HEK293 (cell line): ENCODE data around the gene USP5.

Source experiments
- CTCF ChIA-PET: fragments of 350-600 bp; formaldehyde crosslinking; extraction: SDS; loops from one replicate; lab custom pipeline; 2021; ENCODE audit warnings: antibody characterized with exemption; lab: Yijun Ruan, JAX
- POLR2A ChIA-PET: fragments of 300-600 bp; formaldehyde crosslinking; extraction: SDS; loops from one replicate; lab custom pipeline; 2020; ENCODE audit warnings: antibody characterized with exemption, inconsistent platforms; lab: Yijun Ruan, JAX
- H3K27ac ChIP-seq: fragments of 200-500 bp; sonication (Bioruptor generic); 2 replicates; pipeline ENCODE4 v1.5.1; 2014; ENCODE audit warnings: low read depth, low read length, control low read depth, inconsistent platforms; ENCODE audit errors: extremely low read depth
- H3K36me3 ChIP-seq, 2 experiments: fragments of 200-500 bp in 1 of 2; sonication (Bioruptor generic) in 1 of 2; 1 replicate in 1 of 2; 2 replicates in 1 of 2; pipeline ENCODE4 v1.5.1; 2014 to 2017; ENCODE audit warnings: inconsistent platforms in 2 of 2, low read length in 2 of 2; ENCODE audit not compliant: control insufficient read depth in 2 of 2, insufficient read depth in 1 of 2
- H3K4me1 ChIP-seq: fragments of 200-500 bp; sonication (Bioruptor generic); 2 replicates; pipeline ENCODE4 v1.5.1; 2014; ENCODE audit warnings: mild to moderate bottlenecking, low read length, inconsistent platforms; ENCODE audit not compliant: control insufficient read depth, insufficient read depth
- H3K4me3 ChIP-seq: 2 replicates; pipeline ENCODE4 v1.5.1; 2011; ENCODE audit warnings: low read depth, mild to moderate bottlenecking, control low read depth, low read length, moderate library complexity
- H3K9me3 ChIP-seq: fragments of 200-500 bp; sonication (Bioruptor generic); 2 replicates; pipeline ENCODE4 v1.5.1; 2014; ENCODE audit warnings: low read depth, low read length, inconsistent platforms; ENCODE audit not compliant: control insufficient read depth, insufficient read depth
- MYNN ChIP-seq: fragments of 450-650 bp; formaldehyde crosslinking; IDR thresholded peaks from 2 replicates; pipeline ENCODE4 v1.5.1; 2016; ENCODE audit warnings: missing biosample characterization, missing genetic modification characterization, borderline replicate concordance
- PRDM10 ChIP-seq: fragments of 450-650 bp; formaldehyde crosslinking; IDR thresholded peaks from 2 replicates; pipeline ENCODE4 v1.5.1; 2016; ENCODE audit warnings: missing biosample characterization, missing genetic modification characterization
- PRDM4 ChIP-seq: fragments of 450-650 bp; formaldehyde crosslinking; IDR thresholded peaks from 2 replicates; pipeline ENCODE4 v1.5.1; 2017; ENCODE audit warnings: missing biosample characterization, missing genetic modification characterization
- PRDM6 ChIP-seq: fragments of 450-650 bp; formaldehyde crosslinking; IDR thresholded peaks from 2 replicates; pipeline ENCODE4 v1.5.1; 2017; ENCODE audit warnings: missing biosample characterization, missing genetic modification characterization
- REST ChIP-seq: fragments of 450-650 bp; formaldehyde crosslinking; IDR thresholded peaks from 2 replicates; pipeline ENCODE4 v1.5.1; 2016; ENCODE audit warnings: missing biosample characterization, missing genetic modification characterization
- SP2 ChIP-seq: fragments of 450-650 bp; formaldehyde crosslinking; IDR thresholded peaks from 2 replicates; pipeline ENCODE4 v1.5.1; 2016; ENCODE audit warnings: missing biosample characterization, missing genetic modification characterization
- SP3 ChIP-seq: fragments of 450-650 bp; formaldehyde crosslinking; IDR thresholded peaks from 2 replicates; pipeline ENCODE4 v1.5.1; 2016; ENCODE audit warnings: missing biosample characterization, missing genetic modification characterization
- ZBTB17 ChIP-seq: fragments of 450-650 bp; formaldehyde crosslinking; IDR thresholded peaks from 2 replicates; pipeline ENCODE4 v1.5.1; 2016; ENCODE audit warnings: missing biosample characterization, missing genetic modification characterization
- ZBTB6 ChIP-seq: fragments of 450-650 bp; formaldehyde crosslinking; IDR thresholded peaks from 2 replicates; pipeline ENCODE4 v1.5.1; 2017; ENCODE audit warnings: missing biosample characterization, missing genetic modification characterization
- ZBTB7A ChIP-seq: fragments of 450-650 bp; formaldehyde crosslinking; IDR thresholded peaks from 2 replicates; pipeline ENCODE4 v1.5.1; 2016; ENCODE audit warnings: low read depth, missing biosample characterization, missing genetic modification characterization
- ZNF24 ChIP-seq: fragments of 450-650 bp; formaldehyde crosslinking; IDR thresholded peaks from 2 replicates; pipeline ENCODE4 v1.5.1; 2016; ENCODE audit warnings: missing biosample characterization, missing genetic modification characterization
- ZNF354C ChIP-seq: fragments of 450-650 bp; formaldehyde crosslinking; IDR thresholded peaks from 2 replicates; pipeline ENCODE4 v1.5.1; 2016; ENCODE audit warnings: missing biosample characterization, missing genetic modification characterization, low read depth, borderline replicate concordance
- ZNF366 ChIP-seq: fragments of 450-650 bp; formaldehyde crosslinking; conservative IDR thresholded peaks from 2 replicates; pipeline ENCODE4 v1.5.1; 2016; ENCODE audit warnings: missing biosample characterization, missing genetic modification characterization
- ZNF449 ChIP-seq: fragments of 450-650 bp; formaldehyde crosslinking; IDR thresholded peaks from 2 replicates; pipeline ENCODE4 v1.5.1; 2017; ENCODE audit warnings: missing biosample characterization, mild to moderate bottlenecking, missing genetic modification characterization, moderate library complexity
- ZNF48 ChIP-seq: fragments of 450-650 bp; formaldehyde crosslinking; IDR thresholded peaks from 2 replicates; pipeline ENCODE4 v1.5.1; 2016; ENCODE audit warnings: missing biosample characterization, missing genetic modification characterization
- ZNF510 ChIP-seq: fragments of 450-650 bp; formaldehyde crosslinking; IDR thresholded peaks from 2 replicates; pipeline ENCODE4 v1.5.1; 2018; ENCODE audit warnings: mild to moderate bottlenecking, missing genetic modification characterization, missing biosample characterization; ENCODE audit not compliant: insufficient replicate concordance
- ZNF544 ChIP-seq: fragments of 450-650 bp; formaldehyde crosslinking; IDR thresholded peaks from 2 replicates; pipeline ENCODE4 v1.5.0; 2017; ENCODE audit warnings: missing biosample characterization, missing genetic modification characterization
- ZNF692 ChIP-seq: fragments of 450-650 bp; formaldehyde crosslinking; IDR thresholded peaks from 2 replicates; pipeline ENCODE4 v1.5.1; 2016; ENCODE audit warnings: missing biosample characterization, missing genetic modification characterization

The USP5 gene

GRCh38 chr12:6827437-6827911 is 24.5 kb upstream of the USP5 start (continued):
- peak; percentile 52 for TF ChIP-seq SP3 (tag by site-specific recombination)
- TF ChIP-seq ZNF449: 0 out of 2 replicates have a peak, but pooled peaks have one; percentile 34
- TF ChIP-seq ZBTB7A (tag by site-specific recombination): no peak
- TF ChIP-seq ZNF544 (tag by site-specific recombination): no peak
- TF ChIP-seq ZNF366 (tag by site-specific recombination): peak; percentile 48
- TF ChIP-seq PRDM10 (tag by site-specific recombination): no peak
- no peak for TF ChIP-seq MYNN (tag by site-specific recombination)
- TF ChIP-seq PRDM4 (tag by site-specific recombination): no peak
- TF ChIP-seq ZNF692: no peak
- peak; percentile 43; the same call in 1 of the 2 replicates for TF ChIP-seq ZNF24 (tag by site-specific recombination)
- TF ChIP-seq SP2 (tag by site-specific recombination): peak; percentile 58
- TF ChIP-seq ZBTB17 (tag by site-specific recombination): peak; percentile 60

- ChIA-PET CTCF (interaction anchor here (0.6 to 8.1 kb wide), 9 partner anchors 23 to 96 kb away, joined by 3 to 116 read pairs (median 3); partner anchors contain the start of genes MLF2, TPI1 and USP5), POLR2A (interaction anchor here (0.7 to 6.0 kb wide), 11 partner anchors 24 to 294 kb away, joined by 3 to 55 read pairs (median 4); partner anchors contain the start of genes CDCA3, COPS7A, GAPDH and MLF2)
- H3K4me1 ChIP-seq: no peaks in the 10 kb centered on the region
- no peaks in the 10 kb centered on the region for H3K9me3 ChIP-seq
- peak within 1 kb of the TSS; percentile 86; the same call in 1 of the 2 replicates for H3K27ac ChIP-seq
- peaks cover 3 to 33% of the 10 kb centered on the region in 2 experiments for H3K36me3 ChIP-seq
- H3K4me3 ChIP-seq: peak within 1 kb of the TSS; percentile 47
- TF ChIP-seq ZNF354C (tag by site-specific recombination) (no peak), ZNF510 (tag by site-specific recombination) (no peak), PRDM6 (tag by site-specific recombination) (no peak), ZNF48 (tag by site-specific recombination) (no peak), REST (tag by site-specific recombination) (peak; percentile 50; the same call in 1 of the 2 replicates), ZBTB6 (tag by site-specific recombination) (peak; percentile 68; the same call in 1 of the 2 replicates)
Measured at GRCh38 chr12:6827982-6828780, 23.8 kb upstream of the USP5 start, which contains the start of gene P3H3. Gene P3H3, plus strand, starts transcription at chr12:6828407. Its CDS starts 34 bp downstream, at chr12:6828441.
